Renal cortical epithelial cell (primary cell): ENCODE data around the gene CATSPERZ. TPM values are rescaled to one million over a fixed set of nuclear protein-coding genes. Genes with fewer than 3 reads are reported as not detected.

Experiments used
- DNase-seq: peaks from one replicate; pipeline ENCODE4 v3.0.0-alpha.2; 2011; ENCODE audit warnings: low read depth
- total RNA-seq: library from RNA; depleted of rRNA; stranded (reverse); fragments of >200 nt; gene quantifications from 2 replicates; pipeline ENCODE4 v1.2.3, GENCODE V29; 2014

CATSPERZ gene
- total RNA-seq, 1 donor from 2014 or later, result not detected

GRCh38 chr11:64263947-64264317, 36.2 kb upstream of the CATSPERZ start:
- no peak for DNase-seq

- no peak for DNase-seq
These were observed 35.7 kb upstream of the CATSPERZ start for GRCh38 chr11:64264371-64264852.

DNA sequence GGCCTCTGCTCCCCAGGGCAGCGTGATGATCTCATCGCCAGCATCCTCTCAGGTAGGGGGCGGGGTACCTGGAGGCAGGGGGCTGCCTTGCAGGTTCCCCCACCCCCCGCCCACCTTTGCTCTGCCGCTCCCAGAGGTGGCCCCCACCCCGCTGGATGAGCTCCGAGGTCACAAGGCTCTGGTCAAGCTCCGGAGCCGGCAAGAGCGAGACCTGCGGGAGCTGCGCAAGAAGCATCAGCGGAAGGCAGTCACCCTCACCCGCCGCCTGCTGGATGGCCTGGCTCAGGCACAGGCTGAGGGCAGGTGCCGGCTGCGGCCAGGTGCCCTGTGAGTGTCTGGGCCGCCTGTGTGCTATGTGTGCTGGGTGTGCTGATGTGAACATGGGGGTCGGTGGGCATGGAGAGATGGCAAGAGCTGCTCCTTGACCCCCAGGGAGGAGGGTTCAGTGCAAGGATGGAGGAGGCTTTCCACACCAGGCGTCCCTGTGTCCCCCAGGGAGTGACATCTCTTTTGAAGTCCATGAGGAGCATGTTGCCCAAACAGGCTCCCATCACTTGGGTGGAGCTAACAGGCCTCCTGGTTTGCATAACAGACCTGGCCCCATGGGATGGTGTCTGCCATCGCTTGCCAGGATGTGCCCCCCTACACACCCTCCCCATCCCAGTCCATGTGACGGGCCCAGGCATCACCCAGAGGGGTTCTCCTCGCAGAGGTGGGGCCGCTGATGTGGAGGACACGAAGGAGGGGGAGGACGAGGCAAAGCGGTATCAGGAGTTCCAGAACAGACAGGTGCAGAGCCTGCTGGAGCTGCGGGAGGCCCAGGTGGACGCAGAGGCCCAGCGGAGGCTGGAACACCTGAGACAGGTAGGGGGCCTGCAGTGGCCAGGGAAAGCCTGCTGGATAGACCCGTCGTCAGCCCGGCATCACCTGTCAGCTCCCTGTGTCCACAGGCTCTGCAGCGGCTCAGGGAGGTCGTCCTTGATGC, 34.7 kb upstream of the CATSPERZ start:
- no peak for DNase-seq

DNA sequence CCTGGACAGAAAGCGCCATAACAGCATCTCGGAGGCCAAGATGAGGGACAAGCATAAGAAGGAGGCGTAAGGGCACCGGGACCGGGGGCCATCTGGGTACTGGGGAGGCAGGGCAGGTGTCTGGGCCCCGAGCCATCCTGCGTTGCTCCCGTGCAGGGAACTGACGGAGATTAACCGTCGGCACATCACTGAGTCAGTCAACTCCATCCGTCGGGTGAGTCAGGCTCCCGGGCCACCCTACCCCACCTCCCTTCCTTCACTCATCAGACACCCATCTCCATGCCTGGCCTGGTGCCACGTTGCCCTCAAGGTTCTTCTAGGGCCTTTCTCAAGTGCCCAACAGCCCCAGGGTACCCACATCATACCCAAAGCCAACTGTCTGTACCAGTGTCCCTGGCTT, 33.8 kb upstream of the CATSPERZ start:
- DNase-seq, result no peak

DNA sequence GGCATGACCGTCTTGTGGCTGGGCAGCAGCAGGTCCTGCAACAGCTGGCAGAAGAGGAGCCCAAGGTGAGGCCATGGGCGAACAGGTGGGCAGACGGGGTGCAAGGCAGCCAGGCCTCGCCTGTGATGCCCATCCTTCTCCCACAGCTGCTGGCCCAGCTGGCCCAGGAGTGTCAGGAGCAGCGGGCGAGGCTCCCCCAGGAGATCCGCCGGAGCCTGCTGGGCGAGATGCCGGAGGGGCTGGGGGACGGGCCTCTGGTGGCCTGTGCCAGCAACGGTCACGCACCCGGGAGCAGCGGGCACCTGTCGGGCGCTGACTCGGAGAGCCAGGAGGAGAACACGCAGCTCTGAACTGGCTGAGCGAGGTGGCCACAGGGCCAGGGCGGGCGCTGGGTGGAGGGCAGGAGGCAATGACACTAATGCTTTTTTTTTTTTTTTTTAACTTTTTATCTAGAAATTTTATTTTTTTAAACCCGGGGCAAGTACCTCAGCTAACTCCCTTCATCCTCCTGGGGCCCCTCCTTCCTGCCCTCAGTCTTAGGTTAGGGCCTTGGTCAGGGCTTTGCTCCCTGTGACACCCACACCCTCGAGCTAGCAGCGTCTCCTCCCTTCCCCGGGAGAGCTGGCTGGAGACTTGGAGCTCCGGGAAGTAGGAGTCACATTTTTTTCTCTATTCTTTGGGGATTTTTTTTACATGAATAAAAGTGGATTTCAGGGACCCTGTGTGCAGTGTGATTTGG, 32.8 kb upstream of the CATSPERZ start:
- no peak for DNase-seq

GRCh38 chr11:64268025-64268892, 31.9 kb upstream of the CATSPERZ start:
- no peak for DNase-seq

DNA sequence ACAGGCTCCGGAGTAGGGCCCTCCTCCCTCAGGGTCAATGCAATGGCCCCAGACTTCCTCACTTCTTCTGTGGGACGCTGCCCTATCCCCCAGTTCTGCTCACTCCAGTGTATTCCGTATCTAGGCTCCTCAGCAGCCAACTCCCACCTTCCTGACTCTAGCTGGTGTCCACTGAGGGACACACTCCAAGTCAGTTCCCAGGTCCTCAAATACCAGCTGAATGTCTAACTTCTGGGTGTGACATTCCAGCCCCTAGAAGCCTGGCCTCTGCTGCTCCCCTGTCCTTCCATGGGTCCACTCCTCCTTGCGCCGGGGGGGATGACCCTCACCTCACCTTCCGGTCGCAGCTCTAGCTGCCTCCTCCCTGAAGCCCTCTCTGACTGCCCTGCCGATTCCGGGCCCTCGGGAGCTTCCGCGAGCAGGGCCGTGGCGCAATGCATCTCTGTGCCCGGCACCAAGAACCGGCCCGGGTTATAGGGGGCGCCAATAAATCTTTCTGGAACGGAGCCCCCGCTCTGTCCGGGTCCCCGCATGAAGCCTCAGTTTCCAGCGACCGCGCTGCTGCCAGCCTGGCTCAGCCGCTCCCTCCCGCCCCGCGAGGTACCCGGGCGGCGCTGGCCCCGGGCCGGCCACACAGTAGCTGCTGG, 31.1 kb upstream of the CATSPERZ start:
- peak; percentile 16 for DNase-seq

DNA sequence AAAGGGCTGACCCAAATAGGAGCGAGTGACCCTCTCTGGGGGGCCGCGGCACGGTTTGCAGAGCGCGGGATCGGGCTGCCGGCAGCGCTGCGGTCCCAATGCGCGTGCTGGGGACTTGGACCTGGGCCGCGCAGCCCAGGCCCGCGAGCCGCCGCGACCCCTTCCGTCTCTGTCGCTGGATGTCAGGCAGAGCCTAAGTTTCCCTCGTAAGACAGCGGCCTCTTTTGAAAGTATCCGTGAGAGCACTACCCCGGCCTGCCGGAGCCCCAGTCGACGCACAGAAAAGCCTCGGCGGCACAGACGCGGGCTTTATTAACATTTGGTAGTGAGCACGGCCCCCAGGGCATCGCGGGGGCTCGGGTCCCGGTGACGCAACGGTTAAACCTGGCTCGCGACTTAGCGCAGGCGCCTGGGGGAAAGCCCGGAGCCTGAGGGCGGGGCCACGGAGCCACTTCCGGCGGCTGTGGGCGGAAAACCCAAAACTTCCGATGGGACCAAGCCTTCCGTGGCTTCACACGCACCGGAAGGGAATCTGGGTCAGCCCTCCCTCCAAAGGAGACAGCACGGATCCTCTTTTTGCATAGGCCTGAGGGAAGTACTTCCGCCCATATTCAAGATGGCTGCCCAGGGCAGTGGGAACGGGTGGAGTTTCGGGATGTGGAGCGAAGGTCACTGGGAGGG, 30.5 kb upstream of the CATSPERZ start:
- DNase-seq, result peak; percentile 99

DNA sequence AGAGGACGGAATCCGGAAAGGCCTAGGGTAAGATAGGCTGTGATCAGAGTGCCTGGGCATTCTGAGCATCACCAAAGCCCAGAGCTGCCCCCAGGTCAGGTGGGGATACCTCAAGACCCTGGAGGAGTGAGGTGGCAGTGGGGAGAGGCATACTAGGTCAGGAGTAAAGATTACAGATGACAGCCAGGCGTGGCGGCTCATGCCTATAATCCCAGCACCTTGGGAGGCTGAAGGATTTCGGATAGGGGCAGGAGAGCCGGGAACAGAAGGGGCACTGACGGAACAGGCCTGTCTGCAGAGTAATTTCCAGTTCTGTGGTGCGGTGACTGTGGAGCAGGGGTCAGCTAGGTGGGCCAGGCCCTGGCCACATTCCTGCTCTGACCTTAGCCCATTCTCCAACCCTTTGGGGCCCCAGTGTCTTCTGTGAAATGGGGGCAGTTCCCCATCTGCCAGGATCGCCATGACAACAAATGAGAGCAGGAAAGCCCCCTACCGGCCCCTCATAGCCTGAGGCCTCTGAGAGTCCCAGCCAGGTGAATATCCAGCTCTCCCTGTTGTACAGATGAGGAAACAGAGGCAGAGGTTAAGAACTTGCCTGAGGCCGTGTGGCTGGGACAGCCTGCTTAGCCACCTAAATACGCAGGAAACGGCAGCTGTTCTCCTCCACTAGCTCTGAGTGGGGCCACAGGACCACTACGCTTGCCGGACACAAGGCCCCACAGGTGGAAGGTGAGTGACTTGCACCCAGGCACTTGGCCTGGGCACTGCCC, 24.9 kb upstream of the CATSPERZ start:
- DNase-seq, result no peak

- no peak for DNase-seq
These were observed 24.3 kb upstream of the CATSPERZ start for GRCh38 chr11:64275841-64276240.

DNA sequence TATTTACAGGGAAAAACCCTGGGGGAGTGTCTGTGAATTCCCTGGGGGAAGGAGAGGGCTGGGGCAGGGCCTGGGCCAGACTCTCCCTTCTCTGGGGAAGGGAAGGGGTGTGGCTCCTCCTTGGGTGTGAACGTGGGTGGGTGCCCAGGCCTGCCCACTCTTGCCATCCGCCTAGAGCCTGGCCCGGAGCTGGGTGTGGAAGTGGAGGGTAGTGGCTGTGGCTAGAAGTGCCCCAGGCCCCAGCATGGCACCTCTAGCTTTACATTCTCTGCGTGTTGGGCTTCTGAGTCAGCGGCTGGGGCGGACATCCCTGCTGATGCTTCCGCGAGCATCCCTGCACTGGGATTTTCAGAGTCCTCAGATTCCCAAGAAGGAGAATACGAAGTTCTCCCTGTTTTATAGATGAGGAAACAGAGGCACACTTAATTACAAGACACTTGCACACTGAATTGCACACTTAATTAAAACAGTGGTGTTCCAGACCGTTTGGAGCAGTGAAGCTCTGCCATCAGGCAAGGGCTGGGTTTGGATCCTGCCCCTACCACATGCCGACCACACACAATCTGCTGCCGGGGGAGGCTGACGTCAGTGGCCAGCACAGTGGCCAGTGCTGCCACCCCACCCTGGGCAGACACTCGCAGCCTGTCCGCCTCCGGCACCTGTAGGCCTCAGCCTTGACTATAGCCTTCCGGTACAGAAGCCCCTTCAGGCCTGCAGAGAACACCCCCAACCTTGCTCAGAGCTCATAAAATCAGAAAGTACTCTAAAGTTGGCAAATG, 23.3 kb upstream of the CATSPERZ start:
- DNase-seq, result no peak

- no peak for DNase-seq
These were observed 21.5 kb upstream of the CATSPERZ start for GRCh38 chr11:64278576-64279190.

- DNase-seq, result no peak
These were observed 18.0 kb upstream of the CATSPERZ start for GRCh38 chr11:64281957-64282770.

DNA sequence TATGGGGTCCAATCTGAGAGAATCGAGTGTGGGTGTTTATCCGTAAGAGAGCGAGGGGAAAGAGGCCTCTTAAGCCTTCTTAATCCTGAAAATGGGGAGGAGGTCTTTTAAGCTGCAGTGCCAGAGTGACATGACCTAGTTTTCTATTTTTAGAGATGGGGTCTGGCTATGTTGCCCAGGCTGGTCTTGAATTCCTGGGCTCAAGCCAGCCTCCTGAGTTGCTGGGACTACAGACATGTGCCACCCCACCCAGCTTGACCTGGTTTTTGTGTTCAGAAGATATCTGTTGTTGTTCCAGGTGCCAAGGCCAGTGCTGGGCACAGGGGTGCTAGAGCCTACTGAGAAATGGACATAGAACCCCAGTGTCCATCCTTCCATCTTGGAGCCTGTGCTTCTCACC, 17.1 kb upstream of the CATSPERZ start:
- no peak for DNase-seq

- DNase-seq, result peak; percentile 74
These were observed 15.9 kb upstream of the CATSPERZ start, which contains the start of gene BAD for GRCh38 chr11:64284048-64284961. Gene BAD, minus strand, starts transcription at chr11:64284665. Its CDS starts 297 bp downstream, at chr11:64284368.
